Cortex of kidney (tissue), 1 donor: ENCODE results near the gene ADGRL3.
"Not testable (repeated sequence)": the region's sequence is repeated elsewhere in the genome, so short reads cannot be mapped to it uniquely, and the experiment has no call there.

Source experiments
- DNase-seq: peaks from one replicate; lab custom pipeline; 2025; lab: John Stamatoyannopoulos, UW

The ADGRL3 gene

DNA sequence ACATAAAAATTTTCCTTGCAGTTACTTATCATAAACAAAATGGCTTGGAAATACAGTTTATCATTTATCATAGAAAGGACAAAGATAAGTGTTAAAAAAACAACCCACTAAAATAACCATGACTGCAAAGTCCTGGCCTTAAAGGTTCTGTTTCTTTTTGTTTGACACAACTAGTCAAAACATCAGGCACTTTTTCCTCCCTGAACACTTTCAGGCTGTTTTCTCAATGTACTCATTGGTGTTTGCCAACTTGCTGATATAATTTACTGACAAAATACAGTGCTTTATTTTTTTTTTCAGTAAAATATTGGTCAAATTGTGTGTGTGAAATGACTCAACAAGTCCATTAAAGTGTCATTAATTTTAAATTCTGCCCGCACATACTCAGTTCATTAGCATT is 156.6 kb downstream of the ADGRL3 start:
- DNase-seq: no peak

DNA sequence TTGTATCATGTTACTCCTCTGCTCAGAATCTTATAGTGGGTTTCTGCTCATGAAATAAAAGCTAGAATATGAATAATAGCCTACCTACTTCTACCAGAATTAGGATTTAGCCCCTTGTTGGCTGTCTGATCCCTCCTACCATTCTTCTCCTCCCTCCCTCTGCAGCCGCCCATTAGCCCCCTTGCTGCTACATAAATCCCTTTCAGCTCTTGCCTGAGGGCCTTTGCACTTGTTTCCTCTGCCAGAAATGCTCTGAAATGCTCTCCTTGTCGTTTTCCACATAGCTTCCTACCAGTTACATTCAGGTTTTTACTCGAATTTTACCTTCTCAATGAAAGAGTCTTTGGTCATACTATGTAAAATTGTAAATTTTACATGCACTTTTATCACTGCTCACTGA is 159.2 kb downstream of the ADGRL3 start:
- no peak for DNase-seq

DNA sequence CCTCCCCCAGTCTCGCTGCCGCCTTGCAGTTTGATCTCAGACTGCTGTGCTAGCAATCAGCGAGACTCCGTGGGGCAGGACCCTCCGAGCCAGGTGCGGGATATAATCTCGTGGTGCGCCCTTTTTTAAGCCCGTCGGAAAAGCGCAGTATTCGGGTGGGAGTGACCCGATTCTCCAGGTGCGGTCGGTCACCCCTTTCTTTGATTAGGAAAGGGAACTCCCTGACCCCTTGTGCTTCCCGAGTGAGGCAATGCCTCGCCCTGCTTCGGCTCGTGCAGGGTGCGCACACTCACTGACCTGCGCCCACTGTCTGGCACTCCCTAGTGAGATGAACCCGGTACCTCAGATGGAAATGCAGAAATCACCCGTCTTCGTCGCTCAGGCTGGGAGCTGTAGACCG is 172.7 kb downstream of the ADGRL3 start:
- not testable (repeated sequence) for DNase-seq

DNA sequence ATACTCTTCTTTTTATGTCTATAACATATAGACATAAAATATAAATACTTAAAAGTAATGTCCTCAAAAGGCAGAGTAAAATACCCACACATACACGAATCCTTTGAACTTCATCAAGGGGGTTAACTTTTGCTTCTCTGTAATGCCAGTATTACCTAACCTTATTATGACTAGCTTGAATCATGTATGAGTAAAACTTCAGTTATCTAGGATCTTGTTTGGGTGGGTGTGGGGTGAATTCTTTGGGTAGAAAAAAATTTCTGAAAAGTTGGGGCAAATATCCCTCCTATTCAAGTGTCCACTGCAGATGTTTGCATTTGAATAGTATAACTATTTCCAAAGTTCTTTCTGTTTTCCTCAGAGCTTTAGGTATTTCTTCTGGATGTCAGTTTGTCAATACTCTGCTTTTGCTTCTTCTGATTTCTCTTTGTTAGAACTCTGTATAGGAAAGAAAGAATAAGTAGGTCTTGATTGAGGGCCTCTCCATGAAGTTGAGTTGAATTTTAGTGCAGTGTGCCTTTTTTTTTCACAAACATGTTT is 173.8 kb downstream of the ADGRL3 start:
- DNase-seq: no peak

DNA sequence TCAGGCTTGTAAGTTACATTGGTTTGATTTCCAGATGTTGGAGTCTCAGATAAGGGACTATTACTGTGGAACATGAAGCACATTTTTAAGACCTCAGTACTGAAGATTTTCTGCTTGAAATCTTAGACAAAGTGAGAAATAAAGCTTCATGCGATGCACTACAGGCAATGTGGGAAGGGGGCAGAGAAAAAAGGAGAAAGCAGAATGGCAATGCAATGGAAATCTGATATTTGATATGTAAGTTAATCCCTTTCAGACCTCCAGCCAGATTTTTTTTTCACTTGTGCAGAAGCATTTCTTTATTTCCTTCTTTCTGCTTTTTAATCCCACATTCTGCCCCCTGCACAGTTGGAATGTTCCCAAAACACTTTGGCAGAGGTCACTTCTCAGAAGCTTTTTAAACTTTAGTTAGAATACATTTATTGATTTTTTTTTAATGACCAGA is 174.3 kb downstream of the ADGRL3 start:
- no peak for DNase-seq

DNA sequence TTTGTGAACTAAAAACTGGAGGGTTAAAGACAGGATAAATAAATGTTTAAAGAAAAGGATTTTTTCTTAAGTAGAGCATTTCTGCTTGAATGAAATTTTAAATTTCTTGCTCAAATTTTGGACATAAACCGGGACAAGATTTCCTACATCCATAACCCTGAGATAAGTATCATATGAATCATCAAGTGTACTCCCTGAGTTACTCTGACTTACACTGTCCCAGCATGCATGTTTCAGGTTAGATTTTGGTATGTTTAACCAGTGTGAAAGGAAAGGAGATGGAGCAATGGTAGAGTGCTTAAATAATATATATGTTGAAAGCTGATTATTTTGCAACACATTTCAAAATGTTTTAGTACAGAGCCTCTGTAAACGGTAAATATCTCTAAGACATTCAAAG is 175.2 kb downstream of the ADGRL3 start:
- DNase-seq: no peak

DNA sequence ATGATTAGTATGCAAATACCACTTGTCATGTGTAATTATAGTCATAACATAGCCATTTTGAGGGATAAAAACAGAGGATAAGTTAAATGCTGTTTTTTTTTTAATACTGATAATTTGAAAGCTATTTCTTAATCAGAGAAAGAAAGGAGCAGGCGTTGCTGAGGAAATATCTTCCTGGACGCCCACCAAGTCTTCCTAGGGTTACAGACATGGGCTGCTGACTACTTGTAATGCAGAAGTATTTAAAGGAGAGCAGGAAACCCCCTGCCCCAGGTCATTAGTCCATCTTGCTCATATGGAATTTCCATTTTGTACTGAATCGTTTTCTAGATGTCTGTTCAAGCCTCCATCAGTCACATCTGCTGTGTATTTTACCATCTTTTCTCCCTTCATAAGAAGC is 176.2 kb downstream of the ADGRL3 start:
- DNase-seq: no peak

DNA sequence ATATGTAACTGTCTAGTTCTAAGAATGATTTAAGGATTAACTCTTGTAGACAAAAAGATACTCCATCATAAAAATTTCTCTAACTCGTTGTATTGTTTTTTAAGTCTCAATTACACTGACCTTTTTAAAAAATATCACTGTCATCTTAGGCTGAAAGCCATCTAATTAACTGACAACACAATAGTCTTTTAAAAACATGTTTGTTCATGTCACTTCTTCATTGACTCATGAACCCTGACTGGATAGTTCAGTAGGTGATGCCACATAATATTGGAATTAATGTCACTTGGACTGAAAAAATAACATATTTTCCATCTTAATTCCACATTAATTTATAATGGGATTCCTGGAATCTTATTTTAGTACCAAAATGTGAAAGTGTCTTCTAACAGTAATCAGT is 179.3 kb downstream of the ADGRL3 start:
- DNase-seq: no peak

DNA sequence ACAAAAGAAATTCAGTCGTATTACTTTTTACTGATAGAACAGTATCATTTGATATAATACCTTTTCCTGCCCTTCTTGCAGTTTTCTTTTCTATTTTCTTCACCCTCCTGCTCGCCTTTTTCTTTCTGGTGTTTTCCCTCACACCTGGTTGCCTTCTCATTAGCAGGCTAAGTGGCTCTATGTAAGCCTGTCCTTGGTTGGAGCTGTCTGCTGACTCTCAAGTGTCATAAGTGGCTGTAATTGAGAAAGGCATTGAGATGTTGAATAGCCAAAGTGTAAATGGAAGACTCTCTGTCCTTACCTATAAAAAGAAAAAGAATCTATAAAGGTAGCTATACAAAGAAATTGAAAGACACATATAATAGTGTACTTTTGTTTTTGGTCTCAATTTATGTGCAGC is 180.7 kb downstream of the ADGRL3 start:
- no peak for DNase-seq

DNA sequence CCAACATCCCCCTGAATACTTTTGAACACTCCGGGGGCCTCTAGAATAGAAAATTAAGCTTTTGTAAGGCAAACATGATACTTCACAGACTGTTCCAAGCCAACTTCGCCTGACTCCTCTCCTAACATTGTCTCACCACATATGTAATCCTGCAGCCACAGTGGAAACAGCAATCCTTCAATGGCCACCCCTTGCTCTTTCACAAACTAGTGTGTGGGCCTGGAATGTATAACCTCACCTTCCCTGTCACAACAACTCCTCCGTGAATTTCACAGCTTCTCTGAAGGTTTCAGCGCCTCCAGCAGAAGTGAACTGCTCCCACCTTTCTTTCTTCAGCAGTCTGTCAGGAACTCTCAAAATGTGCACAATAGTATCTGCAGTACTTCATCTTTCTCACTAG is 185.1 kb downstream of the ADGRL3 start:
- no peak for DNase-seq

DNA sequence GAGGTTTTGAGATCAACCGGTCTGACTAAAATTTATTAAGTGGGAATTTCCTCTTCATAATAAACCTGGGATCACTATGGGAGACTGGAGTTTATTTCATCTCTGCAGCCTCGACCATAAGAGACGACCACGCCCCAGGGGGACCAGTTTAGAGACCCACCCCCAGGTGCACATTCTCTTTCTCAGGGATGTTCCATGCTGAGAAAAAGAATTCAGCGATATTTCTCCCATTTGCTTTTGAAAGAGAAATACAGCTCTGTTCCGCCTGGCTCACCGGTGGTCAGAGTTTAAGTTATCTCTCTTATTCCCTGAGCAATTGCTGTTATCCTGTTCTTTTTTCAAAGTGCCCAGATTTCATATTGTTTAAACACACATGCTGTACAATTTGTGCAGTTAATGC is 187.2 kb downstream of the ADGRL3 start:
- DNase-seq: not testable (repeated sequence)

DNA sequence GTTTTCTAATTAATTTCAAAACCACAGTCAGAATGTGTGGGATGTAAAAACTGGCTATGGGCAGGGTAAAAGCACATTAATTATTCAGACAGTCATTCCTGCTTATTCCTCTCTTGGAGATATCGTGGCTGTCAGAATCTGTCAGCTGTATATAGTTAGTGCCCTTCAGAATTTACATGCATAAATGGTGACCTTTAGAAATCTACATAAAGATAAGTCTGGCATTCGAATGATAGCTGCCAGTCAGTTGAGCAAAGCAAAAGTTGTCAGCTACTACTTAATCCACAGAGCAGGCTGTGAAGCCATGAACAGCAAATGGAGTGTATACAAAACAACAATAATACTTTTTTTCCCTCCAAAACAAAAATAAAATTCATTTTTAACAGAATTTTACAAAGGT is 189.5 kb downstream of the ADGRL3 start:
- DNase-seq: no peak

DNA sequence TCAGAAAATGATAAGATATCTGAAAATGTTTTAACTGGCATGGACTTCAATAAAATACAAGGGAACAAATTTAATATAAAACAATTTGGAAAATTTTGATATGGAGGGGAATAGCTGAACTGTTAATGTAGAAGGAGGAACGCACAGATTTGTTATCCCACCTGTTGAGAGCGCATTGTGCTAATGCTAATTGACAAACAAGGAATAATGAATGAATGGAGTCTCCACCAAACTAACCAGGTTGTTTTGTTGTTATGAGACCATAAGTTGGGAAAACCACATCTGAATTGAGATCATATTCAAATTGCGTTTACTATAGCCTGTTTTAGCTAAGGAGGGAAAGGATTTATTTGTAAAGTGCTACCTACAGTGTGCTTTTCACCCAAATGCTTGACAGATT is 195.6 kb downstream of the ADGRL3 start:
- DNase-seq: no peak

DNA sequence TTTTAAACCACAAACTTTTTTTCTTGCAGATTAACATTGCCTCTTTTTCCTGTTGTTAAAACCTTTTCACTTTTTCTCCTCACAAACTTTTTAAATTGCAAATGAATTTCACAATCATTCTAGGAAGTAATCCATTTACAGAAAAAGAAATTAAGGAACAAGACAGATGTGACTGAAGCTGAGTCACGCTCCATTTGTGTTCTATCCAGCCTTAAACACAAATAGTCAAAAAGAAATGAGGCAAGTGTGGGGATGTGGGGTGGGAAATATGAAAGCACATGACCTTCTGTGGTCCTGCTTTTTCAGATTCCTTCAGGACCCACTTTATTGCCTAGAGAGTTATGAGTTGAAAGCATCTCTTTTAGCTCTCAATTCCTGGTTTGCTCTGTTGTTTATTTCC is 197.0 kb downstream of the ADGRL3 start:
- no peak for DNase-seq

DNA sequence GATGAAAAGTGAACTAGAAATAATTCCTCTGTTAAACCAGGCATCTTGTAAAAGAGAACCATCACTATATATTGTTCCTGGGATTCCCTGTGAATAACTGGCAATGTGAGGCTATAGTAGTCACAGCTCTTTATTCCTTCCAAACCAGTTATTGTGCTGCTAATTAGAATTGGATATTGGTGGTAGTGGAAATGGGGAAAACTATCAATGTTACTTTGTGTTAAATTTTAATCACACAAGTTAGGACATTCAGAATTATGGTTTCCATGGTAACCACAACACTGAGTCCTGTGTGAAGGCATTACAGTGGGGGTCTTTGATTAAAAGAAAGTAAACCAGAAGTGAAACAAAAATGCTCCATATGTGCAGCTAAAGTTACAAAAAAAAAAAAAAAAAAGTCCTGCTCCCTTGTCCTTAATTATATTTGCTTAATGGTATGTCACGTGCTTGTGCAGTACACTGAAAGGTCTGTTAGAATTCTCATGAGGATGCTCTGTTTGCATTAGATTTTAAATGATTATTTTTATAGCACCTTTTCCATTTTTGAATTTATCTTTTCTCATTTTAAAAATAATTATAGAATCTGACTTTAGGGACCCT is 200.4 kb downstream of the ADGRL3 start:
- DNase-seq: no peak

DNA sequence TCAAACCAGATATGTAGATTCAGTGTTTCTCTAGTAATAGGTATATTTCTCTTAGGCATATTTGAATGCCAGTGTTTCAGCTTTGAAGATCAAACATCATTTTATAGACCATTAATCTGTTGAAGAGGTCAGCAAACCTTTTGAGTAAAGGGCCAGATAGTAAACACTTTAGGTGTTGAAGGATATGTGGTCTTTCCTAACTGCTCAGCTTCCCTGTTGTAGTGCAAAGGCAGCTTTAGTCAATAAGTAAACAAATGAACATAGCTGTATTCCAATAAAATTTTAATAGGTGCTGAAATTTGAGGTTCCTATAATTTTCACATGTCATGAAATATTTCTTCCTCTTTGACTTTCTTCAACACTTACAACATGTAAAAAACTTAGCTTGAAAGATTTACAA is 201.6 kb downstream of the ADGRL3 start:
- no peak for DNase-seq

DNA sequence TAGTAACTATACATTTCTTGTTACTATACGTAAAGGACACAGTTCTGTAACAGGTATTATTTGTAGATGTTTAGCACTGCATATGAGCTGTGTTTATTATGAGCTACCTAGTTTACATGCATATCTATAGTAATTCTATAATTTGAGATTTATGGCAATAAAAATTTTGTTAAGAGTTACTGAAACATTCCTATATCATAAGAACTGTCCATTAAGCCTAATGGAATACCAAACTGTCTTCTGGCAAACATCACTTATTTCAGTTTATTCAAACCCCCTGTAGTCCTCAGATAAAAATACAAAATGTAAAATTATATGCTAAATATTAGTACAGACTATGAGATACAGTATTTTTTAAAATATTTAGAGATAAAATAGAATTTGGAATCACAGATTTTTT is 205.2 kb downstream of the ADGRL3 start:
- no peak for DNase-seq

DNA sequence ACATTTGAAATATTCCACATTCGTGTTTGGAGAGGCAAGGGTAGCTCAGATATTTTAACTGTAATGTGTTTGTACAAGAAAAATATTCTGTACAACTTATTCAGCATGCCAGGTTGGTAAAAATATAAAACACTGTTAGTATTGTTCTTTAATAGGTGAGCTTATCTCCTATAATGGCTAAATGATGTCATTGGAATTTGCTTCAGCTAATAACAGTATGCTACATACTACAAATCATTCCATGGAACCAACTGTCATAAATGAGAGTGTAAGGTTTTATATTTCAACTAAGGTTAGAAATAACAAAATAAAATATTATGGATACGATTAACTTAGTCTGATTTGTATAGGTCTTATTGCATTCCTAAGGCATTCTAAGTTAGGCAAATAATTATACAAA is 206.6 kb downstream of the ADGRL3 start:
- no peak for DNase-seq

DNA sequence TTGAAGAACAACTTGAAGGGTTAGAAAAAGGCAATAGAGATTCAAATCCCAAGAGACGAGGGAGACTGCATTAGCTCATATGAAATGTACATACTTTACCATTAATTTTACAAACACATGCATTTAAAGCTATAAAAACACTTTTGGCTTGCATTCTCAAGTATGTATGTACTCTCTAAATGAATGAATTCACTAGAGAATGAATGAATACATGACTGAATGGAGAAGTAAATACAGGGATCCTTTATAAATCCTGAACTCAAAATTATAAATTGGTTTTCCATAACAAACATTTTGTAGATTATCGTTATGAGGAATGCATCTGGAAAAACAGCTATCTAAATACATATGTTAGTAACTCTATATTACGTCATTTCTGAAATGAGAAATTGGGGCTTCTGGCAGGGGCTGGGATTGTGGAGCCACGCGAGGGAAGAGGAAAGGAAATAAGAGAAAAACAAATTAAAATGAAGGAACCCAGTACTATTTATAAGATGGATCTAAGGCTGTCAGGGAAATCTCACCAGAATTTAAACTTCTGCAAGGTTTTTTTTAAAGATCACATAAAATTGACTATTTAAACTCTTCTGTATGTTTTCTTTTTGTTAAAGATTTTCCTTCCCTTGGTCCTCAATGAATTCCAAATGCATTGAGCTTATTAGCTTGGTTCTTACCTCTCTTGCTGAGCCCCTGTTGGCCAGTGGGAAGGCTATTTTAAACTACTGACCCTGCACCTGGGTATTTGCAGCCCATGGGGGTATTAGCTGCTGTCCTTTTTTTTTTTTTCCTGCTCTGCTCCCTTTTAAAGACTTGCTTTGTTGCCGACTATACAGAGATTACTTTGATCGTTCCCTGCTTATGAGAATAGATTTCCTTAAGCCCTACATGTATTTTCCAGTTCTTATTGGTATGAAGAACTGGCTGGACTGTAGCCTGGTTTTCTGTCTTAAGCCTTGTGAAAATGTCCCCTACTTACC is 207.8 kb downstream of the ADGRL3 start:
- no peak for DNase-seq

DNA sequence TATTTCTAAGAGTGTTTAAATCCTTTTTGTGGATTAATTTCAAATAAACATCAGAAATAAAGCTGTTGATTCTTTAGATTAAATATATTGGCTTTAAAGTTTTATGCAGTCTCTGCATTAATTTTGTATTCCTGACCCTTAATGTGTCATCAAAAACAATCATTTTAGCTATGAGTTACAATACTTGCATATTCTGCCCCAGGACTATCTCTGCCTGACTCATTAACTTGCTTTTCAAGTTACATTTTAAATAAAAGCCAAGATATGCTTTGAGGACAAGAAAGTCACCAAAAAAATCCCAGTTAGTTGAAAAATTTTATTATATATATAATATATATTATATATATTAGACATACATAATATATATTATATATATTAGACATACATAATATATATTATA is 208.7 kb downstream of the ADGRL3 start:
- no peak for DNase-seq

DNA sequence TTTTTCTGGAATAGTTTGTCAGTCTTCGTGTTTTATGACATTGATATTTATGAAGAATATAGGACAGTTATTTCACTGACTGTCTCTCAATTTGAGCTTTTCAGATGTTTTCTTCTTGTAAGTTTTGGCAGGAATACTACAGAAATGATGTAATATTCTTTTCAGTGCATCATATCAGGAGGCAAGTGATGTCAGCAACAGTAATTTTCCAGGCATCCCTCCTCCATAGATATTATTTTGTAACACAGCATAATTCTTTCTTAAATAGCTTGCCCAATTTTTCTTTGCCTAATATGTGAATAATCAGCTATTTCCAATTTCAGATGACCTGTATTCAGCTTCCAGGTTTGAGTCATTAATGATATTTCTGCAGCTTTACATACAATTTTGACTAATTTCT is 211.1 kb downstream of the ADGRL3 start:
- DNase-seq: no peak

DNA sequence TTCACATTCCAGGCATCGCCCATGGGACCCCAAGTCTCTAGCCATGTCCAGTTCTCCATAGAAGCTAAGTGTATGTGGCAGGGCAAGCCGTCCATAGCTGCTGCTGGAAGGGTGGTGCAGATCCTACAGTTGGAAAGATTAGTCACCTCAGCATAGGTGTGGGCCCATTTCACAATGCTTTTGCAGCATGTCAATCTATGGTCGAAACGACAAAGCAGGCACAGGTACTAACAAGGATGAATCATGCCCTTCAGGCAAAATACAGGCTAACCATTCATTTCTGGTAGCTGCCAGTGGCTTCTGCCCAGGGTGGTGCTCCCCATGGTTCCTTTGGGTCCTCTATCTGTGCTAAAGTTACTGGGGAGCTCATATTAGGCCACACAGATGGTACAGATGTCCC is 225.2 kb downstream of the ADGRL3 start:
- no peak for DNase-seq

DNA sequence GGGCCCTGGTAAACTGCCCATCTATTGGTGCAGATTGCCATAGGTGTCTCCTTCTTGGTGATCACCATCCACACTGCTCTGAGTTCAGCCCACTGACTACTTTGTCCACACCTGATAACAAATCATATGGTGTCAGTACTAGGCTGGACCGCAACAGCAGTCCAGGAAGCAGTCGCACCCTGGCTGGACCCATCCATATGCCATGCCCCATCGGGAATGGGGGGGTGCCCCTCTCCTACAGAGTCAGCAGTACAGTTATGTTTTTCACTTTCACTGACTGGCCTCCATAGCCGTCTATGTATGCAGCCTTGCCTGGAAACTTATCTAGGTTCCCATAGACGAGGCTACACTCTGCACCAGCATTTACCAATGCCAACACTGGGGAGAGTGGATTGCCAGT is 226.1 kb downstream of the ADGRL3 start:
- DNase-seq: no peak
